ENCODE results near the gene SPINDOC. TPM values are rescaled to one million over a fixed set of nuclear protein-coding genes. Genes with fewer than 3 reads are reported as not detected.
"Not testable (repeated sequence)": the region's sequence is repeated elsewhere in the genome, so short reads cannot be mapped to it uniquely, and the experiment has no call there.

SPINDOC gene
- polyA plus RNA-seq, 4 donors: 26.7 to 43.9 (median 27.1) TPM

GRCh38 chr11:63785823-63786222 lies 27.4 kb upstream of the SPINDOC start:
- no peak for DNase-seq (ENCODE audit: low read depth in 4 of 4, low spot score in 3 of 4)

- DNase-seq (ENCODE audit: low read depth in 4 of 4, low spot score in 3 of 4): no peak
Observed at GRCh38 chr11:63791495-63792167, 21.6 kb upstream of the SPINDOC start.

DNA sequence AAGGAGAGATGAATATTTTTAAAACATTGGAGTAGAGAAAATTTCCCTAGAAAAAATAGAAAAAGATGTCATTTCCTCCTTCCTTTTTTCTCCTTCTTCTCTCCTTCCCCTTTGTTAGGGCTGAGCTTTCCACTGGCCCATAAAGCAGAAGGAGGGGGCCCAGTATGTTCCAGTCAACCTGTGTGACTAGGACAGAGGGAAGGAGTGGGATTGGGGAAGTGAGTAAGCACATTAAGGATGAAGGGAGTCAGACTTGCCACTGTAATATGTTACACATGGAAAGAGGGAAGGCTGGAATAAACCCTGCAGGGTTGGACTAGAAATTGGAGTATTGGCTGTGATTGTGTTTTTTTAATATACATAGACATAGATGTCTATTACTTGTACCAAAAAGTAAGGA lies 20.1 kb upstream of the SPINDOC start:
- no peak for DNase-seq (ENCODE audit: low read depth in 4 of 4, low spot score in 3 of 4)

DNA sequence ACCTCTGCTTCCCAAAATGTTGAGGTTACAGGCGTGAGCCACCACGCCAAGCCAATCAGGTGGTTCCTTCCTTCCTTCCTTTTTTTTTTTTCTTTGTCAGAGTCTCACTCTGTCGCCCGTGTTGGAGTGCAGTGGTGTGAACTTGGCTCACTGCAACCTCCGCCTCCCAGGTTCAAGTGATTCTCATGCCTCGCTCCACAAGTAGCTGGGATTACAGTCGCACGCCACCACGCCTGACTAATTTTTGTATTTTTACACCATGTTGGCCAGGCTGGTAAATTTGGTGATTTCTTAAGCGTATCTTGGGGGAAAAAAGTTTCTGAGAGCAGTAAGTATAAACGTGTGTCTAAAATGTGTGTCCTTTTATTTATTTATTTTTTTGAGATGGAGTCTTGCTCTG lies 18.2 kb upstream of the SPINDOC start:
- DNase-seq (ENCODE audit: low read depth in 4 of 4, low spot score in 3 of 4): no peak

DNA sequence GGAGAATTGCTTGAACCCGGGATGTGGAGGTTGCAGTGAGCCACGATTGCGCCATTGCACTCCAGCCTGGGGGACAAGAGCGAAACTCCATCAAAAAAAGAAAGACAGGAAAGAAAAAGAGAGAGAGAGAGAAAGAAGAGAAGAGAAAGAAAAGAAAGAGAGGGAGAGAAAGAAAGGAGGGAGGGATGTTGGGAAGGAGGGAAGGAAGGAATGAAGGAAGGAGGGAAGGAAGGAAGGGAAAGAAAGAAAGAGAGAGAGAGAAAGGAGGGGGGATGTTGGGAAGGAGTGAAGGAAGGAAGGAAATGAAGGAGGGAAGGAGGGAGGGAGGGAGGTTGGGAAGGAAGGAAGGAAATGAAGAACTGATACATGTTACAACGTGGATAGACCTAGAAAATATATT lies 12.3 kb upstream of the SPINDOC start:
- no peak for DNase-seq (ENCODE audit: low read depth in 4 of 4, low spot score in 3 of 4)

DNA sequence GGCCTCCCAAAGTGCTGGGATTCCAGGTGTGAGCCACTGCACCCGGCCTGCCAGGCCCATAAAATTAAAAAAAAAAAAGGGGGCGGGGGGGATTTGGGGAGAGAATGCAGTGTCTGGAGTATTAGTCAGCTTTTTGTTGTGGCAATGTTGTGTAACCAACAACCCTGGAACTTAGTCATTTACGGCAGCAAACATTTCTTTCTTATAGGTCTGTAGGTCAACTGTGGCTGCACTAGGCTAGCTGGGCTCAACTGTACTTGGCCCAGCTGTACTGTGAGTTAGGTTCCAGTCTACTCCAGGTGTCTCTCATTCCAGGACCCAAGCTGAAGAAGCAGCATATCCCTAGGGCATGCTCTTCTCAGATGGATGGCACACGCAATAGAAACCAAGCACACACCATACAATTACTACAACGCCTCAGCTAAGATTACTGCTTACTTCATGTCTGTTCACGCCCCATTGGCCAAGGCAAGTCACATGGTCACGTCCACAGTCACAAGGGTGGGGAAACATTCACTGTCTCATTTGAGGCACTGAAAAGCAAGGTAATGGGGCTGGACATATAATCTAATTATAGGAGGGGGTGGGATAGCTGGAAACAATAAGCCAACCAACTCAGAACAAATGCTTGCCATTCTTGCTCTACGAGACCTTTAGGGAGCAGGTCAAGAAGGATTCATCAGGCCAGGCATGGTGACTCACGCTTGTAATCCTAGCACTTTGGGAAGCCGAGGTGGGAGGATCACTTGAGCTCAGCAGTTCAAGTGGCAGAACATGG lies 10.4 kb upstream of the SPINDOC start:
- no peak for DNase-seq (ENCODE audit: low read depth in 4 of 4, low spot score in 3 of 4)

- DNase-seq (ENCODE audit: low read depth in 4 of 4, low spot score in 3 of 4): no peak
Observed at GRCh38 chr11:63804259-63804658, 9.0 kb upstream of the SPINDOC start.

- no peak for DNase-seq (ENCODE audit: low read depth in 4 of 4, low spot score in 3 of 4)
Observed at GRCh38 chr11:63805844-63806415, 7.3 kb upstream of the SPINDOC start.

- not testable (repeated sequence) for DNase-seq (ENCODE audit: low read depth in 4 of 4, low spot score in 3 of 4)
Observed at GRCh38 chr11:63810383-63810782, 2.9 kb upstream of the SPINDOC start.

DNA sequence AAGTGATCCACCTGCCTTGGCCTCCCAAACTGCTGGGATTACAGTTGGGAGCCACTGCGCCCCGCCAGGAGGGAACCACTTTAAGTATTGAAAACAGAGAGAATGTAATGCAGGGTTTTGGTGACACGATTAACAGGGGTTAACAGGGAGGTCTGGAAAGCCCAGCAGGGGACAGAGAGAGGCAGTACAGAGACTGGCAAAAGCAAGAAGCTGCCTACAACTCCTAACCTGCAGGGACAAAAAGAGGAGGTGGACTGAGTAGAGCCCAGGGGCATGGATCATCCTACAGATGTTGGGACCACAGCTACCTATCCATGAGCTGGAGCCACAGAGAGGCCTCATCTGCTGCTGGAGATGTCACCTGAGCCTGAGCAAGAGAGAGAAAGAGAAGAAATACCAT lies 1.7 kb upstream of the SPINDOC start:
- no peak for DNase-seq (ENCODE audit: low read depth in 4 of 4, low spot score in 3 of 4)

GRCh38 chr11:63813563-63814382 lies 517 bp downstream of the SPINDOC start:
- no peak for DNase-seq (ENCODE audit: low read depth in 4 of 4, low spot score in 3 of 4)

DNA sequence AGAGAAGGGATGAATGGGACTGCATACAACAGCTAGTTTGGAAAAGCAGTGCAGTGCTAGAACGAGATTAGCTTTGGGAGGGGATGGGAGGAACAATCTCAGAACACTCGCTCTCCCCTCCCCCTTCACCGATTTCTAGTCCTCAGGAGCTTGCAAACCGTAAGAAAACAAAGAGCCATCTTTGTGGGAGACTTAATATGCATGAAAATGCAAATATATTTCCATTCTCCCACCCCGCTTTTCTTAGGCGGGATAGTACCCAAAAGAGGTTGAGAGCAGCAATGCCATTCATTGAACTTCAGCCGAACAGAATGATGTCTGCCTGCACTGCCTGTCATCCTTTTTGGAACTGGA lies 1.1 kb downstream of the SPINDOC start:
- no peak for DNase-seq (ENCODE audit: low read depth in 4 of 4, low spot score in 3 of 4)

DNA sequence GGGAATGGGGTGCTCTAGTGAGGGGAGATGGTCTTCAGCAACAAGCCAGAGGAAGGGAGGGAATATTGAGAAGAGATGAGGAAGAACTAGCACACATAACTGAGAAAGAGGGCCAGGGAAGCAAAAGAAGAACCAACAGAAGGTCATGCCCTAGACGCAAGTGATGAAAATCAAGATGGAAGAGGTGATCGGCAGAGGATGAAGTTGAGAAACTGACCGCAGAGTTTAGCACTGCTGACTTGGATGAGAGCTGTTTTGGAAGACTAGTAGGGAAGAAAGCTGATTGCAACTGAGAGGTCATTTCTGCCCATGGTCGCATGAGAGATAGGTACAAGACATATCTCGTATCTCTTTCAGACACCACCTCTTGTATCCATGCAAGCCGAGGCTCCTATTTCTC lies 2.9 kb downstream of the SPINDOC start:
- DNase-seq (ENCODE audit: low read depth in 4 of 4, low spot score in 3 of 4): no peak

- DNase-seq (ENCODE audit: low read depth in 4 of 4, low spot score in 3 of 4): no peak
Observed at GRCh38 chr11:63816732-63817131, 3.5 kb downstream of the SPINDOC start.

DNA sequence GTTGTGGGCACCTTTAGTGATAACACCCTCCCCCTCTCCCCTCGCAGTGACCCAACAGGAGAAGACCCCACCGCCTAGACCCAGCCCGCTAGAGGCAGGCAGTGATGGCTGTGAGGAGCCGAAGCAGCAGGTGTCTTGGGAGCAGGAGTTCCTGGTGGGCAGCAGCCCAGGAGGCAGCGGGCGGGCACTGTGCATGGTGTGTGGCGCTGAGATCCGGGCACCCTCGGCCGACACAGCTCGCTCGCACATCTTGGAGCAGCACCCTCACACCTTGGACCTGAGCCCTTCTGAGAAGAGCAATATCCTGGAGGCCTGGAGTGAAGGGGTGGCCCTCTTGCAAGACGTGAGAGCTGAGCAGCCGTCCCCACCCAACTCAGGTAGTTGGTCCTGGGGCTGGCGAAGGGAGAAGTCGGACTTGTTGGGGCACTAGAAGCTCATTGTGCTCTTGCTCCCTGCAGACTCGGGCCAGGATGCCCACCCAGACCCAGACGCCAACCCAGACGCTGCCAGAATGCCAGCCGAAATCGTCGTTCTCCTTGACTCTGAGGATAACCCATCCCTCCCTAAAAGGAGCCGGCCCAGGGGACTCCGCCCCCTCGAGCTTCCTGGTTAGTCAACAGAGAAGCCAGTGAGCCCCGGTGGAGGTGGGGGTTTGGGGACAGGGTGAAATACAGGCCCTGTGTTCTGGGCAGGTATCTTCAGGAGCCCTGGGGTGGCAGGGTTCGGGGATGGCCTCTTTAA lies 4.7 kb downstream of the SPINDOC start:
- DNase-seq (ENCODE audit: low read depth in 4 of 4, low spot score in 3 of 4): no peak

DNA sequence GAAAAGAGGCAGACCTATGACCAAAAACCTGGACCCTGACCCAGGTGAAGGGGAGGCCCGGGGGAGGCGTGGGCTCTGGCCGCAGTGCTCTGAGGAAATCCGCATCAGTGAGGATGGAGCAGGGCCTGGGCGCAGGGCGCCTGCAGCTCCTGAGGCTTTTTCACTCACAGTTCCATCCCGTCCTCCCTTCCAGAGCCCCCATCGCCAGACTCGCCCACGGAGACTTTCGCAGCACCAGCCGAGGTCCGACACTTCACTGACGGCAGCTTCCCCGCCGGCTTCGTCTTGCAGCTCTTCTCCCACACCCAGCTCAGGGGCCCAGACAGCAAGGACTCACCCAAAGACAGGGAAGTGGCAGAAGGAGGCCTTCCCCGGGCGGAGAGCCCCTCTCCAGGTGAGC lies 5.4 kb downstream of the SPINDOC start:
- DNase-seq (ENCODE audit: low read depth in 4 of 4, low spot score in 3 of 4): no peak

DNA sequence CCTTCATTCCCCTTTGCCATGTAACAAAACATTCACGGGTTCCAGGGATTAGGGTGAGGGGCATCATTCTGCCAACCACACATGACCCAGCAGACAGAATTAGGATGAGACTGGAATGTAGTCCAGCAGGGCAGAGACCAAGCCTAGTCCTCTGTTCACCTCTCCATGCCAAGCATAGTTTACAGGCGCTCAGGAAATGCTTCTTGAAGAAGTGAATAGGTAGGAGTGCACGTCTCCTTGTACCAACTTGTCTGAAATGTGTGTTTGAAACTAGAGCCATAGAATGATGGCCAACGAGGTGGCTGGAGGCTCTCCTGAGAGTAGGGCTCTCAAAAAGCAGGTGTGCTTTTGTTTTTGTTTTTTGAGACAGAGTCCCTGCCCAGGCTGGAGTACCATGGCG lies 8.2 kb downstream of the SPINDOC start:
- no peak for DNase-seq (ENCODE audit: low read depth in 4 of 4, low spot score in 3 of 4)

- no peak for DNase-seq (ENCODE audit: low read depth in 4 of 4, low spot score in 3 of 4)
Observed at GRCh38 chr11:63826471-63827190, 13.4 kb downstream of the SPINDOC start.

DNA sequence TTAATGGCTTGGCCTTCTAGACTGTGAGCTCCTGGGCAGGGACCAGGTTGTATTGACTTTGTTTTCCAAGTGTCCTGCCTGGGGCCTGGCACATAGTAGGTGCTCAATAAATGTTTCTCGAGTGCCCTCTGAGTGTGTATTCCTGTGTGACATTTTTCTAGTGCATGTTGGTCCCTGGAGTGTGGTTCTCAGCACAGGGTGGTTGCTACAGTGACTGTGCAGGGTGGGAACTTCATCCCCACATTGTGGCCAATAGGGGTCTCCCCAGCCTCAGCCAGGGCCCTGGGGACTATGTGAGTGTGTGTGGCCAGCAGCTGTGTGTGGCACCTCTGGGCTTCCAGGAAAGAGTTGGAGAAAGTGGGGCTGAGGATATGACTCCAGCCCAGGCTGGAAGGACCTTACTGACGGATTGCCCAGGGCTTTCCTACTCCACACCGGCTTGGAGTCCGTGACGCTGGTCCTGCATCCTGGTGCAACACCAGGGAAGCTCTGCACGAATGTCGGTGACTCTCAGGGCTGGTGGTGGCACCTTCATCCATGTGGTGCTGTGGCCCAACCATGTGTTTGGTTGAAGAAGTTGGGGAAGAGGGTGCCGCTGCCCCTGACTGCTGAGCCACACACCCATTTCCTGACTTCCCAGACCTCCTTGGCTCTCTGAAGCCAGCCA lies 16.7 kb downstream of the SPINDOC start:
- no peak for DNase-seq (ENCODE audit: low read depth in 4 of 4, low spot score in 3 of 4)

All from left renal pelvis (tissue), 4 donors.